ENCODE measurements around the gene THSD1. TPM values are rescaled to one million over a fixed set of nuclear protein-coding genes. Genes with fewer than 3 reads are reported as not detected.

Gene THSD1
- total and polyA plus RNA-seq, 4 donors: 0.74 to 2.8 (median 1.4) TPM

DNA sequence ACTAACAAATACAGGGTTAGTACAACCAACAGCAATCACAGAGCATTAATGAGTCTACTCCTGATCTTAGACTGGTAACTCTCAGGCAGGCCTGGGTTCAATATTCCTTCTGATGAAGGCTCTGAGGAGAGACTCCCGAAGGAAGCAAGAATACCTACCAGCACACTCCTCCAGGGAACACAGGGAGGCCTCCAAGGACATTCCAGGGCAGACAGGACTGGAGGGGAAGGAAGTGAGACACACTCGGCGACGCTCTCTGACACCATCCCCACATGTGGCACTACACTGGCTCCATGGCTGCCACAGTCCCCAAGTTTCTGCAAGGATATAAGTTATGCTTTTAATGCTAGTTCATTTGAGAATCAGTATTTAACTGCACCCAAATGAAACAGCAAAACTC lies 20.1 kb downstream of the THSD1 start:
- no peak overlapping the region for H3K4me3 ChIP-seq (ENCODE audit: low read depth in 1 of 3, low read length in 3 of 3)
- no peak for DNase-seq (ENCODE audit: low spot score)
- H3K27ac ChIP-seq (ENCODE audit: low read depth in 1 of 2, low read length in 2 of 2): no peak overlapping the region
- TF ChIP-seq NR2F2 (IDR thresholded peaks at IDR 0.05) (no peak), HNF4A (conservative IDR thresholded peaks at IDR 0.05) (no peak), RAD21 (IDR thresholded peaks at IDR 0.05) (no peak), JUND (IDR thresholded peaks at IDR 0.05) (no peak), YY1 (IDR thresholded peaks at IDR 0.05) (no peak), SP1 (IDR thresholded peaks at IDR 0.05) (no peak), EGR1 (IDR thresholded peaks at IDR 0.05; ENCODE audit: low read depth in 2 of 2) (no peak), FOXA2 (IDR thresholded peaks at IDR 0.05) (no peak), TAF1 (conservative IDR thresholded peaks at IDR 0.05) (no peak), HNF4G (IDR thresholded peaks at IDR 0.05) (no peak), RXRA (IDR thresholded peaks at IDR 0.05) (no peak), FOXA1 (IDR thresholded peaks at IDR 0.05) (no peak), GABPA (IDR thresholded peaks at IDR 0.05 in 1 of 2, conservative IDR thresholded peaks at IDR 0.05 in 1 of 2) (no peak)
- TF ChIP-seq, protein P1, sequence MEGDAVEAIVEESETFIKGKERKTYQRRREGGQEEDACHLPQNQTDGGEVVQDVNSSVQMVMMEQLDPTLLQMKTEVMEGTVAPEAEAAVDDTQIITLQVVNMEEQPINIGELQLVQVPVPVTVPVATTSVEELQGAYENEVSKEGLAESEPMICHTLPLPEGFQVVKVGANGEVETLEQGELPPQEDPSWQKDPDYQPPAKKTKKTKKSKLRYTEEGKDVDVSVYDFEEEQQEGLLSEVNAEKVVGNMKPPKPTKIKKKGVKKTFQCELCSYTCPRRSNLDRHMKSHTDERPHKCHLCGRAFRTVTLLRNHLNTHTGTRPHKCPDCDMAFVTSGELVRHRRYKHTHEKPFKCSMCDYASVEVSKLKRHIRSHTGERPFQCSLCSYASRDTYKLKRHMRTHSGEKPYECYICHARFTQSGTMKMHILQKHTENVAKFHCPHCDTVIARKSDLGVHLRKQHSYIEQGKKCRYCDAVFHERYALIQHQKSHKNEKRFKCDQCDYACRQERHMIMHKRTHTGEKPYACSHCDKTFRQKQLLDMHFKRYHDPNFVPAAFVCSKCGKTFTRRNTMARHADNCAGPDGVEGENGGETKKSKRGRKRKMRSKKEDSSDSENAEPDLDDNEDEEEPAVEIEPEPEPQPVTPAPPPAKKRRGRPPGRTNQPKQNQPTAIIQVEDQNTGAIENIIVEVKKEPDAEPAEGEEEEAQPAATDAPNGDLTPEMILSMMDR (IDR thresholded peaks at IDR 0.05; ENCODE audit: low read depth, low read length, missing input control): no peak
- TF ChIP-seq, protein P2, sequence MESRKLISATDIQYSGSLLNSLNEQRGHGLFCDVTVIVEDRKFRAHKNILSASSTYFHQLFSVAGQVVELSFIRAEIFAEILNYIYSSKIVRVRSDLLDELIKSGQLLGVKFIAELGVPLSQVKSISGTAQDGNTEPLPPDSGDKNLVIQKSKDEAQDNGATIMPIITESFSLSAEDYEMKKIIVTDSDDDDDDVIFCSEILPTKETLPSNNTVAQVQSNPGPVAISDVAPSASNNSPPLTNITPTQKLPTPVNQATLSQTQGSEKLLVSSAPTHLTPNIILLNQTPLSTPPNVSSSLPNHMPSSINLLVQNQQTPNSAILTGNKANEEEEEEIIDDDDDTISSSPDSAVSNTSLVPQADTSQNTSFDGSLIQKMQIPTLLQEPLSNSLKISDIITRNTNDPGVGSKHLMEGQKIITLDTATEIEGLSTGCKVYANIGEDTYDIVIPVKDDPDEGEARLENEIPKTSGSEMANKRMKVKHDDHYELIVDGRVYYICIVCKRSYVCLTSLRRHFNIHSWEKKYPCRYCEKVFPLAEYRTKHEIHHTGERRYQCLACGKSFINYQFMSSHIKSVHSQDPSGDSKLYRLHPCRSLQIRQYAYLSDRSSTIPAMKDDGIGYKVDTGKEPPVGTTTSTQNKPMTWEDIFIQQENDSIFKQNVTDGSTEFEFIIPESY (IDR thresholded peaks at IDR 0.05): no peak
- TF ChIP-seq, protein P3, sequence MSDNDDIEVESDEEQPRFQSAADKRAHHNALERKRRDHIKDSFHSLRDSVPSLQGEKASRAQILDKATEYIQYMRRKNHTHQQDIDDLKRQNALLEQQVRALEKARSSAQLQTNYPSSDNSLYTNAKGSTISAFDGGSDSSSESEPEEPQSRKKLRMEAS (IDR thresholded peaks at IDR 0.05): no peak
- TF ChIP-seq, protein P4, sequence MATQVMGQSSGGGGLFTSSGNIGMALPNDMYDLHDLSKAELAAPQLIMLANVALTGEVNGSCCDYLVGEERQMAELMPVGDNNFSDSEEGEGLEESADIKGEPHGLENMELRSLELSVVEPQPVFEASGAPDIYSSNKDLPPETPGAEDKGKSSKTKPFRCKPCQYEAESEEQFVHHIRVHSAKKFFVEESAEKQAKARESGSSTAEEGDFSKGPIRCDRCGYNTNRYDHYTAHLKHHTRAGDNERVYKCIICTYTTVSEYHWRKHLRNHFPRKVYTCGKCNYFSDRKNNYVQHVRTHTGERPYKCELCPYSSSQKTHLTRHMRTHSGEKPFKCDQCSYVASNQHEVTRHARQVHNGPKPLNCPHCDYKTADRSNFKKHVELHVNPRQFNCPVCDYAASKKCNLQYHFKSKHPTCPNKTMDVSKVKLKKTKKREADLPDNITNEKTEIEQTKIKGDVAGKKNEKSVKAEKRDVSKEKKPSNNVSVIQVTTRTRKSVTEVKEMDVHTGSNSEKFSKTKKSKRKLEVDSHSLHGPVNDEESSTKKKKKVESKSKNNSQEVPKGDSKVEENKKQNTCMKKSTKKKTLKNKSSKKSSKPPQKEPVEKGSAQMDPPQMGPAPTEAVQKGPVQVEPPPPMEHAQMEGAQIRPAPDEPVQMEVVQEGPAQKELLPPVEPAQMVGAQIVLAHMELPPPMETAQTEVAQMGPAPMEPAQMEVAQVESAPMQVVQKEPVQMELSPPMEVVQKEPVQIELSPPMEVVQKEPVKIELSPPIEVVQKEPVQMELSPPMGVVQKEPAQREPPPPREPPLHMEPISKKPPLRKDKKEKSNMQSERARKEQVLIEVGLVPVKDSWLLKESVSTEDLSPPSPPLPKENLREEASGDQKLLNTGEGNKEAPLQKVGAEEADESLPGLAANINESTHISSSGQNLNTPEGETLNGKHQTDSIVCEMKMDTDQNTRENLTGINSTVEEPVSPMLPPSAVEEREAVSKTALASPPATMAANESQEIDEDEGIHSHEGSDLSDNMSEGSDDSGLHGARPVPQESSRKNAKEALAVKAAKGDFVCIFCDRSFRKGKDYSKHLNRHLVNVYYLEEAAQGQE (IDR thresholded peaks at IDR 0.05): no peak
- TF ChIP-seq, protein P5, sequence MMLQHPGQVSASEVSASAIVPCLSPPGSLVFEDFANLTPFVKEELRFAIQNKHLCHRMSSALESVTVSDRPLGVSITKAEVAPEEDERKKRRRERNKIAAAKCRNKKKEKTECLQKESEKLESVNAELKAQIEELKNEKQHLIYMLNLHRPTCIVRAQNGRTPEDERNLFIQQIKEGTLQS (IDR thresholded peaks at IDR 0.05): no peak
- WGBS: 80% methylated on average over 4 of the region's 4 CpGs
- no peaks in the 10 kb centered on the region for H3K9me3 ChIP-seq (ENCODE audit: control insufficient read depth in 4 of 4, low read length in 3 of 4)
- H3K9ac ChIP-seq (ENCODE audit: low read depth in 1 of 2, low read length in 2 of 2): no peak overlapping the region
- no peaks in the 10 kb centered on the region for H3K36me3 ChIP-seq (ENCODE audit: control insufficient read depth in 4 of 4, insufficient read depth in 3 of 4, low read depth in 1 of 4, low read length in 3 of 4)
- H3K4me1 ChIP-seq (ENCODE audit: control insufficient read depth in 4 of 4, insufficient read depth in 4 of 4, low read length in 3 of 4): no peaks in the 10 kb centered on the region
- H3K27me3 ChIP-seq (ENCODE audit: control insufficient read depth in 4 of 4, insufficient read depth in 4 of 4, low read length in 3 of 4): no peaks in the 10 kb centered on the region

Measured in liver (tissue), 9 donors.